ENCODE results near the gene ESR1.
"Not testable (repeated sequence)": the region's sequence is repeated elsewhere in the genome, so short reads cannot be mapped to it uniquely, and the experiment has no call there.

ESR1 gene

GRCh38 chr6:151891524-151891923, 84.0 kb downstream of the ESR1 start:
- TF ChIP-seq CTCF (conservative IDR thresholded peaks at IDR 0.05; ENCODE audit: low read depth, low read length) = no peak
- Histone ChIP-seq H3K4me1 (ENCODE audit: low read depth, poor library complexity, severe bottlenecking) (peaks cover 10% of the 10 kb centered on the region), H3K9ac (no peak overlapping the region), H3K4me3 (IDR thresholded peaks at IDR 0.05; ENCODE audit: insufficient read depth, low read depth, low read length) (no peak overlapping the region), H3K27me3 (ENCODE audit: insufficient read depth, low read depth) (no peaks in the 10 kb centered on the region), H3K79me2 (ENCODE audit: insufficient read depth, low read depth) (peaks cover 35% of the 10 kb centered on the region; the same call in 1 of the 2 replicates), H3K4me2 (no peak overlapping the region), H2AFZ (ENCODE audit: low read depth) (no peak overlapping the region), H3K27ac (no peak overlapping the region), H4K20me1 (ENCODE audit: insufficient read depth) (no peaks in the 10 kb centered on the region), H3K36me3 (ENCODE audit: insufficient read depth) (no peaks in the 10 kb centered on the region)

GRCh38 chr6:151894426-151894825, 86.9 kb downstream of the ESR1 start:
- H3K27ac ChIP-seq; H2AFZ ChIP-seq (ENCODE audit: low read depth); H4K20me1 ChIP-seq (ENCODE audit: insufficient read depth); H3K4me2 ChIP-seq; H3K36me3 ChIP-seq (ENCODE audit: insufficient read depth); H3K4me3 ChIP-seq (IDR thresholded peaks at IDR 0.05; ENCODE audit: insufficient read depth, low read depth, low read length); H3K9ac ChIP-seq; H3K27me3 ChIP-seq (ENCODE audit: insufficient read depth, low read depth): not testable (repeated sequence)
- peaks cover 25% of the 10 kb centered on the region; the same call in 1 of the 2 replicates for H3K79me2 ChIP-seq (ENCODE audit: insufficient read depth, low read depth)
- H3K4me1 ChIP-seq (ENCODE audit: low read depth, poor library complexity, severe bottlenecking) = peaks cover 10% of the 10 kb centered on the region

GRCh38 chr6:151899221-151899620, 91.7 kb downstream of the ESR1 start:
- not testable (repeated sequence) for H3K36me3 ChIP-seq (ENCODE audit: insufficient read depth); H3K4me2 ChIP-seq; H2AFZ ChIP-seq (ENCODE audit: low read depth); H4K20me1 ChIP-seq (ENCODE audit: insufficient read depth); H3K9ac ChIP-seq; H3K27ac ChIP-seq; H3K4me3 ChIP-seq (IDR thresholded peaks at IDR 0.05; ENCODE audit: insufficient read depth, low read depth, low read length); H3K27me3 ChIP-seq (ENCODE audit: insufficient read depth, low read depth)
- Histone ChIP-seq H3K79me2 (ENCODE audit: insufficient read depth, low read depth) (peaks cover 21% of the 10 kb centered on the region; the same call in 1 of the 2 replicates), H3K4me1 (ENCODE audit: low read depth, poor library complexity, severe bottlenecking) (peaks cover 37% of the 10 kb centered on the region)

- not testable (repeated sequence) for H4K20me1 ChIP-seq (ENCODE audit: insufficient read depth); H3K4me3 ChIP-seq (IDR thresholded peaks at IDR 0.05; ENCODE audit: insufficient read depth, low read depth, low read length); H3K4me2 ChIP-seq; H3K27ac ChIP-seq; H3K27me3 ChIP-seq (ENCODE audit: insufficient read depth, low read depth); H2AFZ ChIP-seq (ENCODE audit: low read depth); H3K9ac ChIP-seq; H3K36me3 ChIP-seq (ENCODE audit: insufficient read depth)
- Histone ChIP-seq H3K4me1 (ENCODE audit: low read depth, poor library complexity, severe bottlenecking) (peaks cover 37% of the 10 kb centered on the region), H3K79me2 (ENCODE audit: insufficient read depth, low read depth) (peaks cover 21% of the 10 kb centered on the region; the same call in 1 of the 2 replicates)
Measured at GRCh38 chr6:151899796-151900195, 92.3 kb downstream of the ESR1 start.

- H3K27ac ChIP-seq = no peak overlapping the region
- H3K4me2 ChIP-seq = no peak overlapping the region
- H3K4me1 ChIP-seq (ENCODE audit: low read depth, poor library complexity, severe bottlenecking) = peaks cover 39% of the 10 kb centered on the region
- H3K4me3 ChIP-seq (IDR thresholded peaks at IDR 0.05; ENCODE audit: insufficient read depth, low read depth, low read length) = no peak overlapping the region
- no peaks in the 10 kb centered on the region for H3K27me3 ChIP-seq (ENCODE audit: insufficient read depth, low read depth)
- peaks cover 3% of the 10 kb centered on the region; the same call in 1 of the 2 replicates for H4K20me1 ChIP-seq (ENCODE audit: insufficient read depth)
- no peak overlapping the region for H3K9ac ChIP-seq
- TF ChIP-seq CTCF (conservative IDR thresholded peaks at IDR 0.05; ENCODE audit: low read depth, low read length) = no peak
- no peak overlapping the region for H2AFZ ChIP-seq (ENCODE audit: low read depth)
- peaks cover 18% of the 10 kb centered on the region; the same call in 1 of the 2 replicates for H3K79me2 ChIP-seq (ENCODE audit: insufficient read depth, low read depth)
- no peaks in the 10 kb centered on the region for H3K36me3 ChIP-seq (ENCODE audit: insufficient read depth)
Measured at GRCh38 chr6:151900256-151900655, 92.8 kb downstream of the ESR1 start.

- Histone ChIP-seq H3K4me1 (ENCODE audit: low read depth, poor library complexity, severe bottlenecking) (peaks cover 46% of the 10 kb centered on the region), H3K27ac (no peak overlapping the region), H3K36me3 (ENCODE audit: insufficient read depth) (no peaks in the 10 kb centered on the region), H3K4me2 (no peak overlapping the region), H3K4me3 (IDR thresholded peaks at IDR 0.05; ENCODE audit: insufficient read depth, low read depth, low read length) (no peak overlapping the region), H3K9ac (no peak overlapping the region), H4K20me1 (ENCODE audit: insufficient read depth) (peaks cover 3% of the 10 kb centered on the region; the same call in 1 of the 2 replicates), H3K79me2 (ENCODE audit: insufficient read depth, low read depth) (peaks cover 11% of the 10 kb centered on the region; the same call in 1 of the 2 replicates), H2AFZ (ENCODE audit: low read depth) (no peak overlapping the region), H3K27me3 (ENCODE audit: insufficient read depth, low read depth) (no peaks in the 10 kb centered on the region)
- no peak for TF ChIP-seq CTCF (conservative IDR thresholded peaks at IDR 0.05; ENCODE audit: low read depth, low read length)
Measured at GRCh38 chr6:151901009-151901411, 93.5 kb downstream of the ESR1 start.

Measured in KMS-11 (cell line).